GM12801 (cell line): Measurements from ENCODE around the gene DNTT.

Source experiments
- TF ChIP-seq, protein P1 (sequence below): IDR thresholded peaks from one replicate; pipeline ENCODE4 v1.5.1; 2011; ENCODE audit warnings: control low read depth; ENCODE audit not compliant: insufficient read length; ENCODE audit errors: extremely low read depth

The DNTT gene

DNA sequence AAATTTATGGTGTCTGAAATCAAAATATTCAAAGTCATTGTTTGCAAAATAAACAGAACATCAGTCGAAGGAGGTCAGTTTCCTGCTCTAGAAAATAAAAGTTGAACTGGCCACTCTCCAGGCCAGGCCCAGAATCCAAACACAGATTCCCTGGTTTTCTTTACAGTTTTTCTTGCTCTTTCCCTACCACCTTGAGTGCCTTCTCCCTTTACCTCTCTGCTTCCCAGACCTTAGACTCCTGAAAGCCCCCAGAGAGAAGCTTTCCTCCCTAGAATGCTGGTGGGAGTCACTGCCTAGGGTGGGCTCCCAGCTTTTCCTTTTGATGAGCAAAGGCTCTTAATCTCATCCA is 6.1 kb downstream of the DNTT start:
- TF ChIP-seq, protein P1, sequence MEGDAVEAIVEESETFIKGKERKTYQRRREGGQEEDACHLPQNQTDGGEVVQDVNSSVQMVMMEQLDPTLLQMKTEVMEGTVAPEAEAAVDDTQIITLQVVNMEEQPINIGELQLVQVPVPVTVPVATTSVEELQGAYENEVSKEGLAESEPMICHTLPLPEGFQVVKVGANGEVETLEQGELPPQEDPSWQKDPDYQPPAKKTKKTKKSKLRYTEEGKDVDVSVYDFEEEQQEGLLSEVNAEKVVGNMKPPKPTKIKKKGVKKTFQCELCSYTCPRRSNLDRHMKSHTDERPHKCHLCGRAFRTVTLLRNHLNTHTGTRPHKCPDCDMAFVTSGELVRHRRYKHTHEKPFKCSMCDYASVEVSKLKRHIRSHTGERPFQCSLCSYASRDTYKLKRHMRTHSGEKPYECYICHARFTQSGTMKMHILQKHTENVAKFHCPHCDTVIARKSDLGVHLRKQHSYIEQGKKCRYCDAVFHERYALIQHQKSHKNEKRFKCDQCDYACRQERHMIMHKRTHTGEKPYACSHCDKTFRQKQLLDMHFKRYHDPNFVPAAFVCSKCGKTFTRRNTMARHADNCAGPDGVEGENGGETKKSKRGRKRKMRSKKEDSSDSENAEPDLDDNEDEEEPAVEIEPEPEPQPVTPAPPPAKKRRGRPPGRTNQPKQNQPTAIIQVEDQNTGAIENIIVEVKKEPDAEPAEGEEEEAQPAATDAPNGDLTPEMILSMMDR: no peak

DNA sequence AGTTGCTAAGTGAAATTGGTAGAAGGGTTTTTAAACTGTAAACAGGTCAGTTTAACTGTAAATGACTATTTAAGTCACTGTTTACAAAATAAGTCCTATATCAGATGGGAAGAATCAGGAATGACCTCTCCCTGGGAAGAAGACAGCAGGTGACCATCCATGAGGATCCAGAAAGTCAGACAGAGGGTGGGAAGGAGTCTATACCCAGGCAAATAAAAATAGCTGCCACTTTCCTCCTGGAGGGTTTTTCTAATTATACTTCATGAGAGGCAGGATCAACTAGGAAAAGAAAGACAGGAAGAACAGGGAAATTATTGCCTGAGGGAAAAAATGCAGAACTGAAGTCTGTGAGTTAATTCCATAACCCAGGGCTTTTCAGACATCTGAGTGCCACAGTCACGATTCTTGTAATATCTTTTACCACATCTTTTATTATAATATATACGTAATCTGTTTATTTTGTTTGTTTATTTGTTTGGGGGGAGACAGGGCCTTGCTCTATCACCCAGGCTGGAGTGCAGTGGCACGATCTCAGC is 7.0 kb downstream of the DNTT start:
- TF ChIP-seq, protein P1: no peak

DNA sequence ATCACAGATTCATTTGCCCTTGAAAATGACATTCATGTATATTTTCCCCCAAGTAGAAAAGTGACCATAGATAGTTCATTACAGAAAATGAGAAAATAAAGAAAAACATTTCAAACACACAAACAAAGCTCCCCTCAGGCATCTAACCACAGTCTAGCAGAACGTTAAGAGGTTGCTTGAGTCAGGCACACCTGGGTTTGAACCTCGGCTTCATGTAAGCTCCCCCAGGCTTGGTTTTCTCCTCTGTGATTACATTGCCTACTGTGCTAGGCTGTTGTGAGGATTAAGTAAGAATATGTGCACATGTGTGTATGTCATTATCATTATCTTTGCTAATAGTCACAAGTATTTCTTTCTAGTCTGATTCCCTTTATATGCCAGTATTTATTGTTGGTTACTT is 9.1 kb downstream of the DNTT start:
- TF ChIP-seq, protein P1: no peak

DNA sequence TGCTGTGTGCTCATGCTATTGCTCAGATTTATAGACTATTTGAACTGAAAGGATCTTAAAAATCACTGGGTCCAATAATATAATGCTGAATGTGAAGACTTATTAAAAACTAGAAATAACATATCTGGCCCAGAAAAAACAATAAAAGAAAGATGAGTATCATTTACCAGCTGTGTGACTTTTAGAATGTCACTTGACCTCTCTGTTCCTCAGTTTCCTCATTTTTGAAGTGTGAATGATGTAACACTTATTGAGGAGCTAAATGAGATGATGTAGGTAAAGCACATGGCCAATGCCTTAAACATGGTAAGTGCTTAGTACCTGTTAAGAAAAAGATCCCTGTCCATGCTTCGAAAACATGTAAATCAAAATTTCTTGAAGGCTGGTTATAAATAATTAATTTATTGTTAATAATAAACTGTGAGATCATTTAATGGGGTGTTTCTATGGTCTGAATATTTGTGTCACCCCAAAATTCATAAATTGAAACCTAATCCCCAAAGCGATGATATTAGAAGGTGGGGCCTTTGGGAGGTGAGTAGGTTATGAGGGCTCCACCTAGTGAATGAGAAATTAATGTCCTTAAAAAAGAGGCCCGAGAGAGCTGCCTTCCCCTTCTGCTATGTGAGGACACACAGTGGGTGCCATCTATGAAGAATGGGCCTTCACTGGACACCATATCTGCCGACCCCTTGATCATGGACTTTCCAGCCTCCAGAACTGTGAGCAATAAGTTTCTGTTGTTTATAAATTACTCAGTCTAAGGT is 13.0 kb downstream of the DNTT start:
- TF ChIP-seq, protein P1: no peak

DNA sequence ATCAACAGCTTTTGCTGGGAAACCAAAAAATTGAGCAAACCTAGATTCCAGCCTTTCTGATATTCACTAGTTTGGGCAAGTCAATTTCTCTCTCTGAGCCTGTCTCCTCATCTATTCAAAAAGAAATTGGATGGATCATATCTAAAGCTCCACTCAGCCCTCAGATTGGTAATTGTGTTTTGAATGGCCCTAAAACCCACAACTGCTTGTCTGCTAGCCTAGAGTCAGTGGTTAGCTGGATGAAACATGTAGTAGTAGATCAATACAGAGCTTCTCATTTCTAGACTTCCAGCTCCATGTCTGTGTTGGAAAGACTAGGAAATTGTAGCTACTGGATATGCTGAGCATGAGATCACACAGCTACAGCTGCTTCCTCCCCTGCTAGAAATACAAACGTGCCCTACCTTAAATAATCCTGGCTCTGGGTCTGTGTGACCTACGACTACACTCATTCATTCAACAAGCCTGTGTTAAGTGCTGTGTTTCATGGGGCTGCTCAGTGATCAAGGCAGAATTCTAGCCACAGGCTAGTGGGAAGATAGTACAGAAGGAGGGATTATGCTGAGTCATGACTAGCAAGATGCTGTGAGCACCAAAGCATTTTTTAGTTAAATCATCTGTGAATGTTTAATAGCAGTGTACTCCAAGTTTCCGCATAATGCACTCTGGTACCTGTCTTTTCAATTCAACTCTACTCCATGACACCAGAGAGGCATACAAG is 15.7 kb downstream of the DNTT start:
- TF ChIP-seq, protein P1: no peak

DNA sequence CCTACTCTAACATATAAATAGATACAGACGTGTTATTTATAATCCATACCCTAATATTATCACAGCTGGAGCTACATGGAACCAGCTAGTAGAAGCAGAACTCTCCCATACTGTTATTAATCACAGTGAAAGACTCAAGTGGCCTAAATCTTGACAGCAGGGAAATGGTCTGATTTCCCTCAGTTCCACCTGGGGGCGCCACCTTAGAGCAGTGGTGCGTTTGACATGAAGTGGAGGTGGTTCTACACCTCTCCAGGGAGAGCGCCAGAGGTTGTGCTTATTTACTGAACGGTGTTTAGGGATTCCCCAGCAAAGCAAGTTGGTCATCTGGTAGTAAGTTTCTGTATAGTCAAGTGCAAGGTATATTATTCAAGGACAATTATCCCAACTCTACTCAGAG is 17.6 kb downstream of the DNTT start:
- TF ChIP-seq, protein P1: no peak

DNA sequence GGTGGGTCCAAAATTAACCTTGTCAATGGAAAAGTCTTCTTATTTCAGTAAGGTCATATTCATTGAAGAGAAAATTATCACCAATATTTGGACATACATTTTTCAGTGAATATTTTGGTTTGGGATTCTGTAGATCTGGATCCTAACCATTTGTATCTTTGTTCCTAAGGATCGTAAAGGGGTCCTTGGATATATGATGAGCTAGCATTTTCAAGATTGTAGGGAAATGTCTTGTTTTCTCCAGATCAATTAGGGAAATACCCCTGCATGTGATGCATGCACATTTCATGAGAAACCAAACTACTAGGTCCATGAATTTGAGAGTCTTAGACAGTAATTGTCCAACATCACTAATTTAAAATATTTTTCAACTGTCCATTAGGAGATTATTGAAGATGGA is 18.0 kb downstream of the DNTT start:
- TF ChIP-seq, protein P1: no peak
